Measurements from ENCODE around the gene PIAS4.
"Not testable (repeated sequence)": the region's sequence is repeated elsewhere in the genome, so short reads cannot be mapped to it uniquely, and the experiment has no call there.

Gene PIAS4

DNA sequence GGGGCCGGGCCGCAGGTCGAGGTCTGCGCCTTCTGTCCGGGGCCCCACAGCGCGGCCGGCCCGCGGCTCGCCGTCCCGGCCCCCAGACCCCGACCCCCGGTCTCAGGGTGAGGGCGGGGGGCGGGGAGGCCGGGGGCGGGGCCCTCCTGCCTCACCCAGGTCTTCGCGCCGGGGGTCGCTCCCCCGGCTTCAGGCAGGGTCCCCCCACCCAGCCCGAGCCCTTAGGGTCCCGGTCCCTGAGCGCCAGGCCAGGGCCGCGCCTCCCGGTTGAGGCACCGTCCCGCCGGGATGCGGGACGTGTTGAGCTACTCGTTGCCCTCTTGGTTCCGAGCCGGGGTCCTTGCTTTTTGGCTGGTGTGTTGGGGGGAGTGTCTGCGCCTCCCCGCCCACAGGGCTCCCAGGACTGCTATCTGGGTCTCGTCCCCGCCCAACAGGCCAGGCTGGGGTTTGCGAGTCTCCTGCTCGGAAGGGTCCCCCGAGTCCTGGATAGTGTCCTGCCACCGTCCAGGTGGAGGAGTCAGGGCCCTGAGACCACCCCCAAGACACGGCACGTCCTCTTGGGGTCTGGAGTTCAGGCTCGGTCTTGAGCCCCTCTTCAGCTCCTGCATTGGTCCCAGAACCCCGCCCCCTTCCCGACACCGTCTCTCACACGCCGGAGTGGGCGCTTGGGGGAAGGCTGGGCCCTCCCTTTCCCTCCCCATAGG, 452 bp downstream of the PIAS4 start:
- H3K4me1 ChIP-seq (ENCODE audit: control insufficient read depth, insufficient read depth, low read length), result peaks cover 52% of the 10 kb centered on the region

DNA sequence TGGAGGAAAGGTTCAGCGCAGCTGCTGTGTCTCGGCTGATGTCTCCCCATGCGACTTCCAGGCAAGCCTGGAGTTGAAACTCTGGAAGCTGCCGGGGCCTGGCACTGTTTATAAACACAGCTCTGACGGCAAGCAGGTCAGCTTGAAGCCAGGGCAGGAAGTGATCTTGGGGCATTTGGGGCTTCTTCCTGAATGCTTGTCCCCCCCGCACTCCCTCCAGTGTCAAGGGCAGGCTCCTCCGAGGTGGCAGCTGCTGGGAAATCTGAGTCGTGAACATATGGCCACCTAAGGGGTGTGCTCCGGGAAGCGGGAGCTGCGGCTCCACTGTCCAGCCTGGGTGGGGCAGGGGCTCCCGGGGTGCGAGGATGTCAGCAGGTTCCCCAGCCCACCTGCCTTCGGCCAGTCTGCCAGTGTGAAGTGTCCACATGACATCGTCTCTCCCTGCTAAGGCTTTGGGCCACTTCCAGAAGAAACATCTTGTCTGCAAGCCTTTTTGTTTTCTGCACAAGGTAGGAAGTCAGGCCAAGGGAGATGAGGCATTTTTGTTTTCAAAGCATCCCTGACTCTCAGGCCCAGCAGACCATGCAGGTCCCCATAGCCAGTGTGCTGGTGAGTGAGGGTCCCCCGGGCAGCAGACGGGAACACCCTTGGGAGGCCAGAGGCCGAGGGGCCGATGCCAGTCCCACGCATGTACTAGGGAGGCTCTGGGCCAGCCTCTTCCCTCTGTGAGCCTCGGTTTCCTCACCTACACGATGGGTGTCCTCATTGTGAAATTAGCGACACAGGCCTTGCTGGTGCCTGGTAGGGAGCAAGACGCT, 2.7 kb downstream of the PIAS4 start:
- H3K4me3 ChIP-seq (ENCODE audit: low read length in 2 of 2), result peak overlapping the region; percentile 50 to 91
- H3K27ac ChIP-seq (ENCODE audit: low read length), result peak overlapping the region; percentile 82
- peaks cover 73% of the 10 kb centered on the region for H3K4me1 ChIP-seq (ENCODE audit: control insufficient read depth, insufficient read depth, low read length)
- peak overlapping the region; percentile 58 to 91 for H3K9ac ChIP-seq (ENCODE audit: low read length in 2 of 2)
- no peaks in the 10 kb centered on the region for H3K27me3 ChIP-seq (ENCODE audit: control insufficient read depth in 1 of 2, insufficient read depth in 2 of 2, low read length in 2 of 2)
- peaks cover 6 to 11% of the 10 kb centered on the region in 2 donors for H3K36me3 ChIP-seq (ENCODE audit: control insufficient read depth in 2 of 2, insufficient read depth in 2 of 2, low read length in 2 of 2)
- H3K9me3 ChIP-seq (ENCODE audit: control insufficient read depth in 2 of 2, low read length in 2 of 2), result no peaks in the 10 kb centered on the region

More for the DNA sequence above, 452 bp downstream of the PIAS4 start:
- Histone ChIP-seq H3K9ac (ENCODE audit: low read length in 2 of 2) (peak overlapping the region; percentile 71 to 91), H3K27me3 (ENCODE audit: control insufficient read depth in 1 of 2, insufficient read depth in 2 of 2, low read length in 2 of 2) (no peaks in the 10 kb centered on the region), H3K9me3 (ENCODE audit: control insufficient read depth in 2 of 2, low read length in 2 of 2) (no peaks in the 10 kb centered on the region), H3K27ac (ENCODE audit: low read length) (peak overlapping the region; percentile 82), H3K36me3 (ENCODE audit: control insufficient read depth in 2 of 2, insufficient read depth in 2 of 2, low read length in 2 of 2) (peaks cover under 1 to 2% of the 10 kb centered on the region in 2 donors), H3K4me3 (ENCODE audit: low read length in 2 of 2) (peak overlapping the region; percentile 90 to 91)

- Histone ChIP-seq H3K27me3 (ENCODE audit: control insufficient read depth in 1 of 2, insufficient read depth in 2 of 2, low read length in 2 of 2) (no peaks in the 10 kb centered on the region), H3K27ac (ENCODE audit: low read length) (peak overlapping the region; percentile 82), H3K9ac (ENCODE audit: low read length in 2 of 2) (peak overlapping the region; percentile 47 to 91)
Measured at GRCh38 chr19:4010808-4011110, 3.2 kb downstream of the PIAS4 start.

DNA sequence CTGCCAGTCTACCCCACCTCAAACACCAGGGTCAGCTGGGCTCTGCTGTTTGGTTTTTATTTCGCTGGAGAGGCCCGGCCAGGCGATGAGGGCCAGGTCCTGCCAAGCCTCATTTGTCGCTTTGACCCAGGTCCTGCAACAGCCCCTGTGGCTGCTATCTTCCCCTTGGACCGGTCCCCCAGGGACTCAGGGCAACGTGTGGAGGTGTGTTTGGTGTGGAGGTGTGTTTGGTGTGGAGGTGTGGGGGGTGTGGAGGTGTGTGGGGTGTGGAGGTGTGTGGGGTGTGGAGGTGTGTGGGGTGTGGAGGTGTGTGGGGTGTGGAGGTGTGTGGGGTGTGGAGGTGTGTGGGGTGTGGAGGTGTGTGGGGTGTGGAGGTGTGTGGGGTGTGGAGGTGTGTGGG, 3.9 kb downstream of the PIAS4 start:
- Histone ChIP-seq H3K4me1 (ENCODE audit: control insufficient read depth, insufficient read depth, low read length) (peaks cover 84% of the 10 kb centered on the region), H3K9ac (ENCODE audit: low read length in 2 of 2) (peak overlapping the region in 1 of 2 donors; percentile 91), H3K36me3 (ENCODE audit: control insufficient read depth in 2 of 2, insufficient read depth in 2 of 2, low read length in 2 of 2) (peaks cover 6 to 11% of the 10 kb centered on the region in 2 donors), H3K27ac (ENCODE audit: low read length) (peak overlapping the region; percentile 82), H3K4me3 (ENCODE audit: low read length in 2 of 2) (peak overlapping the region; percentile 22 to 50)
- H3K27me3 ChIP-seq (ENCODE audit: control insufficient read depth in 1 of 2, insufficient read depth in 2 of 2, low read length in 2 of 2); H3K9me3 ChIP-seq (ENCODE audit: control insufficient read depth in 2 of 2, low read length in 2 of 2): not testable (repeated sequence)

More at GRCh38 chr19:4010808-4011110, 3.2 kb downstream of the PIAS4 start:
- Histone ChIP-seq H3K36me3 (ENCODE audit: control insufficient read depth in 2 of 2, insufficient read depth in 2 of 2, low read length in 2 of 2) (peaks cover 6 to 11% of the 10 kb centered on the region in 2 donors), H3K9me3 (ENCODE audit: control insufficient read depth in 2 of 2, low read length in 2 of 2) (no peaks in the 10 kb centered on the region), H3K4me1 (ENCODE audit: control insufficient read depth, insufficient read depth, low read length) (peaks cover 79% of the 10 kb centered on the region), H3K4me3 (ENCODE audit: low read length in 2 of 2) (peak overlapping the region; percentile 50 to 91)

DNA sequence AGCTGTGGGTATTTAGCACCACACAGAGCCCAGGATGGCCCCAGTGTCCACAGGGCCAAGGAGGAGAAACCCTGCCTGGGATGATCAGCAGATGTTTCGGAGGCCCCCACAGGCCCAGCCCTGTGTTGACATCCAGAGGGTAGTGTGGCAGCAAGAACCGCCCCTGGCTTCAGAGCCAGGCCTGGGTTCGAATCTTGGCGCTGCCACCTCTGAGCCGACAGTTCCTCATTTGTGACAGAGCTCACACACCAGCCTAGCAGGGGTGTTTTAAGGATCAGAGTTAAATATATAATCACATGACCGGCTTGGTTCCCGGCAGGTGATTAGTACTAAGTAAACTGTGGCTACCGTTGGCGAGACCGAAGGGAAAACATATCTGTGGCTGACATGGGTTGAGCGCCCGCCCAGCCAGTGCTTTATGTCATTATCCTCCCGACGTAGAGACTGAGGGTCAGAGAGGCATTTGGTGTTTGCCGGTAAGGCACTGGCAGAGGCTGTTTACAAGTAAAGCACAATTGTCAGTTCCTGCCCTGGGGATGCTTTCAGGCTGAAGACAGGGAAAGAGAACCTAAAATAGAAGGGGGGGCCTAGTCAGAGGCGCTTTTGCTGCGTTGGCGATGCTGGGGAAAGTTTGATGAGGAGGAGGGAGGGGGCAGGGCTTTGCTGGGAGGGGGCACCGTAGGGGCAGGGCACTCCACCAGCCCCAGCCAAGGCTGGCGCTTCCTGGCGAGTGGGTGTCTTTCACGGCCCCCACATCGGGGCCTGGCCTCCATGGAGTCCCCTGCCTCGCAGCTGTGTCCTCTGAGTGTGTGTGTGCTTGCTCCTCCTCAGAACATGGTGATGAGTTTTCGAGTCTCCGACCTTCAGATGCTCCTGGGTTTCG, 4.8 kb downstream of the PIAS4 start:
- H3K27me3 ChIP-seq (ENCODE audit: control insufficient read depth in 1 of 2, insufficient read depth in 2 of 2, low read length in 2 of 2), result no peaks in the 10 kb centered on the region
- H3K27ac ChIP-seq (ENCODE audit: low read length), result peak overlapping the region; percentile 82
- H3K4me3 ChIP-seq (ENCODE audit: low read length in 2 of 2), result peak overlapping the region in 1 of 2 donors; percentile 35
- peak overlapping the region in 1 of 2 donors; percentile 57 for H3K9ac ChIP-seq (ENCODE audit: low read length in 2 of 2)
- no peaks in the 10 kb centered on the region for H3K9me3 ChIP-seq (ENCODE audit: control insufficient read depth in 2 of 2, low read length in 2 of 2)
- H3K4me1 ChIP-seq (ENCODE audit: control insufficient read depth, insufficient read depth, low read length), result peaks cover 86% of the 10 kb centered on the region
- peaks cover 6 to 11% of the 10 kb centered on the region in 2 donors for H3K36me3 ChIP-seq (ENCODE audit: control insufficient read depth in 2 of 2, insufficient read depth in 2 of 2, low read length in 2 of 2)

DNA sequence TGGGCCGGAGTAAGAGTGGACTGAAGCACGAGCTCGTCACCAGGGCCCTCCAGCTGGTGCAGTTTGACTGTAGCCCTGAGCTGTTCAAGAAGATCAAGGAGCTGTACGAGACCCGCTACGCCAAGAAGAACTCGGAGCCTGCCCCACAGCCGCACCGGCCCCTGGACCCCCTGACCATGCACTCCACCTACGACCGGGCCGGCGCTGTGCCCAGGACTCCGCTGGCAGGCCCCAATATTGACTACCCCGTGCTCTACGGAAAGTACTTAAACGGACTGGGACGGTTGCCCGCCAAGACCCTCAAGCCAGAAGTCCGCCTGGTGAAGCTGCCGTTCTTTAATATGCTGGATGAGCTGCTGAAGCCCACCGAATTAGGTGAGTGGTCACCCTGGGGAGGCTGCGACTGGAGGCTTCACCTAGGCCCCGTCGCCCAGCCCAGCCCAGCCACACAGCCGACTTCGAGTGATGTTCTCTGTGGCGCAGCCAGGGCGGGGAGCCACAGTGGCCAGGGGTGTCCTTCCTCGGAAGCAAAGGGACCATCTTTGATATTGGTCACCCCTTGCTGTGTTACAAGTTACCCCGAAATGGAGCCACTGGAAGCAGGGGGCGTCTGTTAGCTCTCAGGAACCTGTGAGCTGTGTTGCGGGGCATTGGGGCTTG, 5.6 kb downstream of the PIAS4 start:
- Histone ChIP-seq H3K4me3 (ENCODE audit: low read length in 2 of 2) (peak overlapping the region in 1 of 2 donors; percentile 15), H3K9ac (ENCODE audit: low read length in 2 of 2) (peak overlapping the region in 1 of 2 donors; percentile 57), H3K27ac (ENCODE audit: low read length) (peak overlapping the region; percentile 82), H3K9me3 (ENCODE audit: control insufficient read depth in 2 of 2, low read length in 2 of 2) (no peaks in the 10 kb centered on the region), H3K36me3 (ENCODE audit: control insufficient read depth in 2 of 2, insufficient read depth in 2 of 2, low read length in 2 of 2) (peaks cover 6 to 11% of the 10 kb centered on the region in 2 donors), H3K27me3 (ENCODE audit: control insufficient read depth in 1 of 2, insufficient read depth in 2 of 2, low read length in 2 of 2) (no peaks in the 10 kb centered on the region), H3K4me1 (ENCODE audit: control insufficient read depth, insufficient read depth, low read length) (peaks cover 85% of the 10 kb centered on the region)

- Histone ChIP-seq H3K27me3 (ENCODE audit: control insufficient read depth in 1 of 2, insufficient read depth in 2 of 2, low read length in 2 of 2) (no peaks in the 10 kb centered on the region), H3K4me3 (ENCODE audit: low read length in 2 of 2) (peak overlapping the region in 1 of 2 donors; percentile 40), H3K27ac (ENCODE audit: low read length) (peak overlapping the region; percentile 82), H3K9me3 (ENCODE audit: control insufficient read depth in 2 of 2, low read length in 2 of 2) (no peaks in the 10 kb centered on the region), H3K4me1 (ENCODE audit: control insufficient read depth, insufficient read depth, low read length) (peaks cover 77% of the 10 kb centered on the region), H3K9ac (ENCODE audit: low read length in 2 of 2) (peak overlapping the region in 1 of 2 donors; percentile 29), H3K36me3 (ENCODE audit: control insufficient read depth in 2 of 2, insufficient read depth in 2 of 2, low read length in 2 of 2) (peaks cover 6 to 11% of the 10 kb centered on the region in 2 donors)
Measured at GRCh38 chr19:4013886-4014540, 6.5 kb downstream of the PIAS4 start.

- peak overlapping the region; percentile 82 for H3K27ac ChIP-seq (ENCODE audit: low read length)
- peaks cover 6 to 11% of the 10 kb centered on the region in 2 donors for H3K36me3 ChIP-seq (ENCODE audit: control insufficient read depth in 2 of 2, insufficient read depth in 2 of 2, low read length in 2 of 2)
- peak overlapping the region; percentile 55 to 56 for H3K9ac ChIP-seq (ENCODE audit: low read length in 2 of 2)
- H3K4me3 ChIP-seq (ENCODE audit: low read length in 2 of 2), result peak overlapping the region; percentile 7 to 60
- H3K9me3 ChIP-seq (ENCODE audit: control insufficient read depth in 2 of 2, low read length in 2 of 2), result no peaks in the 10 kb centered on the region
- H3K27me3 ChIP-seq (ENCODE audit: control insufficient read depth in 1 of 2, insufficient read depth in 2 of 2, low read length in 2 of 2), result no peaks in the 10 kb centered on the region
- H3K4me1 ChIP-seq (ENCODE audit: control insufficient read depth, insufficient read depth, low read length), result peaks cover 76% of the 10 kb centered on the region
Measured at GRCh38 chr19:4014541-4015491, 7.3 kb downstream of the PIAS4 start.

Data from stomach smooth muscle (tissue), 2 donors.